HL-60 (cell line): ENCODE results near the gene FAM78B.

Experiments
- GABPA ChIP-seq: IDR thresholded peaks from 2 replicates; pipeline ENCODE4 v1.6.1; 2012; ENCODE audit warnings: low read depth
- POLR2AphosphoS5 ChIP-seq: IDR thresholded peaks from 2 replicates; pipeline ENCODE4 v1.6.1; 2012; ENCODE audit warnings: low read depth
- TF ChIP-seq, protein P1 (sequence below): IDR thresholded peaks from one replicate; pipeline ENCODE4 v1.5.1; 2011; ENCODE audit warnings: low read length, control low read depth, inconsistent platforms; ENCODE audit not compliant: insufficient read depth
- TF ChIP-seq, protein P2 (sequence below): IDR thresholded peaks from 2 replicates; pipeline ENCODE4 v1.6.1; 2012; ENCODE audit warnings: low read depth; ENCODE audit not compliant: insufficient replicate concordance

GRCh38 chr1:166133857-166134256 lies 32.9 kb downstream of the FAM78B start:
- TF ChIP-seq, protein P1, sequence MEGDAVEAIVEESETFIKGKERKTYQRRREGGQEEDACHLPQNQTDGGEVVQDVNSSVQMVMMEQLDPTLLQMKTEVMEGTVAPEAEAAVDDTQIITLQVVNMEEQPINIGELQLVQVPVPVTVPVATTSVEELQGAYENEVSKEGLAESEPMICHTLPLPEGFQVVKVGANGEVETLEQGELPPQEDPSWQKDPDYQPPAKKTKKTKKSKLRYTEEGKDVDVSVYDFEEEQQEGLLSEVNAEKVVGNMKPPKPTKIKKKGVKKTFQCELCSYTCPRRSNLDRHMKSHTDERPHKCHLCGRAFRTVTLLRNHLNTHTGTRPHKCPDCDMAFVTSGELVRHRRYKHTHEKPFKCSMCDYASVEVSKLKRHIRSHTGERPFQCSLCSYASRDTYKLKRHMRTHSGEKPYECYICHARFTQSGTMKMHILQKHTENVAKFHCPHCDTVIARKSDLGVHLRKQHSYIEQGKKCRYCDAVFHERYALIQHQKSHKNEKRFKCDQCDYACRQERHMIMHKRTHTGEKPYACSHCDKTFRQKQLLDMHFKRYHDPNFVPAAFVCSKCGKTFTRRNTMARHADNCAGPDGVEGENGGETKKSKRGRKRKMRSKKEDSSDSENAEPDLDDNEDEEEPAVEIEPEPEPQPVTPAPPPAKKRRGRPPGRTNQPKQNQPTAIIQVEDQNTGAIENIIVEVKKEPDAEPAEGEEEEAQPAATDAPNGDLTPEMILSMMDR = no peak
- TF ChIP-seq POLR2AphosphoS5 = no peak
- TF ChIP-seq, protein P2, sequence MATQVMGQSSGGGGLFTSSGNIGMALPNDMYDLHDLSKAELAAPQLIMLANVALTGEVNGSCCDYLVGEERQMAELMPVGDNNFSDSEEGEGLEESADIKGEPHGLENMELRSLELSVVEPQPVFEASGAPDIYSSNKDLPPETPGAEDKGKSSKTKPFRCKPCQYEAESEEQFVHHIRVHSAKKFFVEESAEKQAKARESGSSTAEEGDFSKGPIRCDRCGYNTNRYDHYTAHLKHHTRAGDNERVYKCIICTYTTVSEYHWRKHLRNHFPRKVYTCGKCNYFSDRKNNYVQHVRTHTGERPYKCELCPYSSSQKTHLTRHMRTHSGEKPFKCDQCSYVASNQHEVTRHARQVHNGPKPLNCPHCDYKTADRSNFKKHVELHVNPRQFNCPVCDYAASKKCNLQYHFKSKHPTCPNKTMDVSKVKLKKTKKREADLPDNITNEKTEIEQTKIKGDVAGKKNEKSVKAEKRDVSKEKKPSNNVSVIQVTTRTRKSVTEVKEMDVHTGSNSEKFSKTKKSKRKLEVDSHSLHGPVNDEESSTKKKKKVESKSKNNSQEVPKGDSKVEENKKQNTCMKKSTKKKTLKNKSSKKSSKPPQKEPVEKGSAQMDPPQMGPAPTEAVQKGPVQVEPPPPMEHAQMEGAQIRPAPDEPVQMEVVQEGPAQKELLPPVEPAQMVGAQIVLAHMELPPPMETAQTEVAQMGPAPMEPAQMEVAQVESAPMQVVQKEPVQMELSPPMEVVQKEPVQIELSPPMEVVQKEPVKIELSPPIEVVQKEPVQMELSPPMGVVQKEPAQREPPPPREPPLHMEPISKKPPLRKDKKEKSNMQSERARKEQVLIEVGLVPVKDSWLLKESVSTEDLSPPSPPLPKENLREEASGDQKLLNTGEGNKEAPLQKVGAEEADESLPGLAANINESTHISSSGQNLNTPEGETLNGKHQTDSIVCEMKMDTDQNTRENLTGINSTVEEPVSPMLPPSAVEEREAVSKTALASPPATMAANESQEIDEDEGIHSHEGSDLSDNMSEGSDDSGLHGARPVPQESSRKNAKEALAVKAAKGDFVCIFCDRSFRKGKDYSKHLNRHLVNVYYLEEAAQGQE = no peak
- no peak for TF ChIP-seq GABPA
